T-helper 2 cell treated with Interferon-gamma antibody and Interleukin-4, amounts not matched to agents 5 μg/mL and 100 μg/mL, for 36 hours (primary cell): ENCODE data around the gene JCAD.
A peak's percentile ranks its signal among the peaks of the same experiment; 100 is the strongest.

Experiments used
- DNase-seq: peaks from one replicate; pipeline ENCODE4 v3.0.0; 2021; ENCODE audit warnings: low spot score
- H3K27ac Mint-ChIP-seq: one replicate; pipeline ENCODE4 v1.8.0; 2021; ENCODE audit warnings: mild to moderate bottlenecking, mixed read lengths
- H3K27me3 Mint-ChIP-seq: one replicate; pipeline ENCODE4 v1.8.0; 2021; ENCODE audit warnings: low read depth, mixed read lengths
- H3K36me3 Mint-ChIP-seq: one replicate; pipeline ENCODE4 v1.8.0; 2021; ENCODE audit warnings: low read depth, mixed read lengths
- H3K4me1 Mint-ChIP-seq: one replicate; pipeline ENCODE4 v1.8.0; 2021; ENCODE audit warnings: low read depth, mixed read lengths
- H3K4me3 Mint-ChIP-seq: one replicate; pipeline ENCODE4 v1.8.0; 2022; ENCODE audit warnings: mild to moderate bottlenecking, moderate library complexity, mixed read lengths
- H3K9me3 Mint-ChIP-seq: one replicate; pipeline ENCODE4 v1.8.0; 2021; ENCODE audit warnings: mixed read lengths

JCAD gene

DNA sequence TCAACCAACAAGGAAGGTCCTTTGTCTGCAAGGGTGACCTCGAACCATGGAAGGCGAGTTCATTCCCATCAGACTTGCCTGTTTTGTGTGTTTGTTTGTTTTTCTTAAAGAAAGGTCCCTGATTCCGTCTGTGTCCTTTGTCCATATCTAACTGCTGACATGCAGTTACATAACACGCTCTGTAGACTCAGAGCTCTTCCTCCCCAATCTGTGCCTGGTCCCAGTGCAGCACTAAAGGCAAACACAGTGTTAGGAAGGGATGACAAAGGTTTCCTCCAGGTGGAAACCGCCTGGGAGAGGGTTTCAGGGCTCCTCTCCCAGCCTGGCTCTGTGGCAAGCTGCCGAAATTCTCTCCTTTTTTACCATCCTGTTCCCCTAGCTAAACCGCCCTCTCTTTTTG lies 13.4 kb downstream of the JCAD start:
- peaks cover 3% of the 10 kb centered on the region for H3K27me3 Mint-ChIP-seq

GRCh38 chr10:30043476-30044270 lies 15.7 kb downstream of the JCAD start:
- Mint-ChIP-seq H3K27ac (no peak overlapping the region), H3K9me3 (no peaks in the 10 kb centered on the region), H3K4me3 (no peak overlapping the region), H3K27me3 (no peaks in the 10 kb centered on the region), H3K4me1 (peaks cover 64% of the 10 kb centered on the region), H3K36me3 (peaks cover 21% of the 10 kb centered on the region)
- DNase-seq = no peak

More for the DNA sequence above, 13.4 kb downstream of the JCAD start:
- H3K4me1 Mint-ChIP-seq = peaks cover 69% of the 10 kb centered on the region
- H3K36me3 Mint-ChIP-seq = peaks cover 15% of the 10 kb centered on the region
- no peak for DNase-seq
- no peaks in the 10 kb centered on the region for H3K9me3 Mint-ChIP-seq
- H3K27ac Mint-ChIP-seq = no peak overlapping the region
- H3K4me3 Mint-ChIP-seq = peak overlapping the region; percentile 46

DNA sequence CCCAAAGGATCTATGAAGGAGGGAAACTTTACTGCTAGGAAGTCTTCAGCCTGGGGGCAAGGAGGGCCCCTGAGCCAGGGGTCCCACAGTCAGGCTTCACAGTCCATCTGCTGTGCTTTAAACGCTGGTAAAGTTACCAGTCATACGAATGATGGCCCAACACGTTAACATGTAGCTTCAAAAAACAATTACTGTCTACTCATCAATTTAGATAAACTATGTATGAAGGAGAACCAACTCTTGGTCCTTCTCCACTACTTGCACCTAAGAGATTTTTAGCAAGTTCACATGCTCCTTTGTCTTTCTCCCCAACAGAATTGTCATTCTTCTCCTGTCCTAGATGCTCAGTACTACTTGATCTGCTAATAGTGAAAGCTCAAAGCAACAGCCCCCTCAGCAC lies 16.6 kb downstream of the JCAD start:
- H3K27me3 Mint-ChIP-seq = no peaks in the 10 kb centered on the region
- no peaks in the 10 kb centered on the region for H3K9me3 Mint-ChIP-seq
- H3K36me3 Mint-ChIP-seq = peaks cover 21% of the 10 kb centered on the region
- H3K4me3 Mint-ChIP-seq = no peak overlapping the region
- peaks cover 63% of the 10 kb centered on the region for H3K4me1 Mint-ChIP-seq
- H3K27ac Mint-ChIP-seq = no peak overlapping the region
- no peak for DNase-seq

GRCh38 chr10:30041196-30042105 lies 17.9 kb downstream of the JCAD start:
- Mint-ChIP-seq H3K4me1 (peaks cover 61% of the 10 kb centered on the region), H3K4me3 (no peak overlapping the region), H3K27me3 (no peaks in the 10 kb centered on the region), H3K27ac (no peak overlapping the region), H3K36me3 (peaks cover 19% of the 10 kb centered on the region), H3K9me3 (no peaks in the 10 kb centered on the region)
- DNase-seq = no peak

DNA sequence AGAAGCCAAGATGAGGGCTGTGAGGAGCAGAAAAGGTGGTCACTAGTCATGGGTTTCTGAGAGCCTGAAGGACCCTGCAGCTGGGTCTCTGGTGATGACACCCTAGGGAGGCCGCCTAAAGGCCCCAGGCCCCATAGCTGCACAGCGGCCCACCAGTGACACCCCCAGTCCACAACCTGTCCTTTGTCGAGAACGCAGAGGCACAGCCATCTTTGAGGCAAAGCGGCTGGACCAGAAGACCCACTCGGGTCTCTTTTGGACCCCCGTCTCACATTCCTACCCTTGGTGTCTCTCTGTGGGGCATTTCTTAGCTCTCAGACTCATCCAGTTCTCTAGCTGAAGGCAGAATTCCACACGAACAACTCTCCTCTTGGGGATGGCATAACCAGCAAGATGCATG lies 18.8 kb downstream of the JCAD start:
- Mint-ChIP-seq H3K9me3 (no peaks in the 10 kb centered on the region), H3K4me3 (no peak overlapping the region), H3K4me1 (peaks cover 56% of the 10 kb centered on the region), H3K36me3 (peaks cover 16% of the 10 kb centered on the region), H3K27me3 (no peaks in the 10 kb centered on the region), H3K27ac (no peak overlapping the region)
- no peak for DNase-seq

DNA sequence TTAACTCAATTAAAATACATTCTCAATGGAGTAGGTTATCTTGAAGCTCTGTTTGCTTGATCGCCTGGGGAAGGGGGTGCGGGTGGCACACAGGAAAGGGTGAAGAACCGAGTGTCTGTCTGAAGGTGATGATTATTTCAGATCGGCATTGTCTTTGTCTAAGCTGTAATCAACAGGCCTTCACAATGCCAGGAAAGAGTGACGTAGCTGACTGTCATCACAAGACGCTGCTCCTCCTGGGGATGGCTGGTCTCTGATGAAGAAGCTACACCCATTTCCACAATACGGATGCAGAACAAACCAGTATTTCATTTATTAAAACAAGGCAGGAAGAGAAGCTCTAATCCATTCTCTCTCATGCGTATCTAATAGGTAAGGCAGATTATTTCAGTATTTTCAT lies 19.4 kb downstream of the JCAD start:
- no peak overlapping the region for H3K27ac Mint-ChIP-seq
- no peaks in the 10 kb centered on the region for H3K9me3 Mint-ChIP-seq
- DNase-seq = no peak
- no peak overlapping the region for H3K4me3 Mint-ChIP-seq
- H3K27me3 Mint-ChIP-seq = no peaks in the 10 kb centered on the region
- H3K4me1 Mint-ChIP-seq = peaks cover 55% of the 10 kb centered on the region
- H3K36me3 Mint-ChIP-seq = peaks cover 12% of the 10 kb centered on the region

DNA sequence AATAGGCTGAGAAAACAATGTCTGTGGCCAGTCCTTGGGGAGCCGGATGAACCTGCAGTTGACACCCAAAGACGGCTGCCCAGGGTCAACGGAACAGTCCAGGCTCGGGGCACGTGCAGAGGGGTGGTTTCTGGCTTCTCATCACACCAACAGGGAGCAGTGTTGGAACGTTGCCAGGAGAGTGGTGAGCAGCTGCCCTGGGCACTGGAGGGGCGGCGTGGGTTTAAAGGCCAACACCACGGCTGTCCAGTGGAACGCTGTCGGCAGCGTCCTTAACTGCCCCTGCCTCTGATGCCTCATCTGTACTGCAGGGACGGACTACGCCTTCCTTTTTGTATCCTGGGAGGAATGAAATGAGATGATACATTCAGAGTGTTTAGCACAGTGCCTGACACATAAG lies 19.8 kb downstream of the JCAD start:
- DNase-seq = no peak
- no peak overlapping the region for H3K27ac Mint-ChIP-seq
- peaks cover 55% of the 10 kb centered on the region for H3K4me1 Mint-ChIP-seq
- peaks cover 8% of the 10 kb centered on the region for H3K36me3 Mint-ChIP-seq
- no peaks in the 10 kb centered on the region for H3K9me3 Mint-ChIP-seq
- H3K27me3 Mint-ChIP-seq = no peaks in the 10 kb centered on the region
- no peak overlapping the region for H3K4me3 Mint-ChIP-seq

DNA sequence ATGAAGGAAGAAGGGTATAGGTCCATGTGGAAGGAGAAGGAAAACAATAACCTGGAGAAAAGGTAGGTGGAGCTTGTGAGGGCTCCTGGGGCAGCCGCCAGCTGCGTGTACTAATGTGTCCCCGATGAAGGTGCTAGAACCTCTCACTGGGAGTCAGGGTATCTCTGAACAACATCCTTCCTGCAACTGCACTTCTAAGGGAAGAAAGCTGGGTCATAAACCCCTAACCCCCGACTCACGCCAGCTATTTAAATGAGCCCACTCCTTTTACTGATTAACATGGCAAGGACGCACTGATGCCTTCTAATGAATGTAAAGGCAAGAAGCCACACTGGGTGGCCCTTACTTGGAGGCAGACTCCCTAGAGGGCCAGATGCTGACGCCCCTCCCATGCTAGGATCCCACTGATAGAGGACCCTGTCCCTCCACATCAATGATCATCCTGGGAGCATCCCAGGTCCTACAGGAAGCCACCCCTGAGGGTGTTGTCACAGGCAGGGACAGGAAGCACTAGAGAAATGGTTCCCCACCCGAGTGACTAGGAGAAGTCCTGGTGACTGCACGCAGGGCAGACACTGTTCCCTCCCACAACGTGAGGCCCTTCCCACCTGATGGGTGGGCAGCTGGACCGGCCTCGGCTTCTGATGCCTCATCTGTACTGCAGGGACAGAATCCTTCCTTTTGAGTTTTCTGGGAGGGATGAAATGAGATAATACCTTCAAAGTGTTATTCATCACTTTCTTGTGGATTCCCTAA lies 20.4 kb downstream of the JCAD start:
- peaks cover 9% of the 10 kb centered on the region for H3K36me3 Mint-ChIP-seq
- no peak overlapping the region for H3K27ac Mint-ChIP-seq
- H3K27me3 Mint-ChIP-seq = no peaks in the 10 kb centered on the region
- peaks cover 57% of the 10 kb centered on the region for H3K4me1 Mint-ChIP-seq
- DNase-seq = no peak
- H3K4me3 Mint-ChIP-seq = no peak overlapping the region
- H3K9me3 Mint-ChIP-seq = no peaks in the 10 kb centered on the region

- Mint-ChIP-seq H3K4me3 (no peak overlapping the region), H3K27ac (no peak overlapping the region), H3K36me3 (peaks cover 14% of the 10 kb centered on the region), H3K9me3 (no peaks in the 10 kb centered on the region), H3K4me1 (peaks cover 58% of the 10 kb centered on the region), H3K27me3 (no peaks in the 10 kb centered on the region)
- DNase-seq = no peak
Measured at GRCh38 chr10:30037620-30038336, 21.6 kb downstream of the JCAD start.

DNA sequence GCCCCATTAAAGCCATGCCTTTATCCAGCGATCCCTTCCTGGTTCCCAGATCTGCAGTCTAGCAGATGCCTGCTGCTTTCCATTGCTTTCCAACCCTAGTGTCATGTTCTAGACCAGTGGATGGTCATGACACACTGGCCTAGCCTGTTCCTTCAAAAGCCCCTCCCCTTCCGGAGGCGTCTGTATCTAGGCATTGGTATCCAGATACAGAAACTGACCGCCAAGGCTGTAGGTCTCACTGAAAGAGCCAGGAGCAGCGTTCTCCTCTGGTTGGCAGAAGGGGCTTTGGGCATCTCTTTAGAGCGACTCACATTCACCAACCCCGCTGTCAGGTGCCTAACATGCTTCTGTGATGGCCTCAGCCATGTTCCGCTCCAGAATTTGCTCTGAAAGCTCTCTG lies 22.6 kb downstream of the JCAD start:
- Mint-ChIP-seq H3K27ac (no peak overlapping the region), H3K9me3 (no peaks in the 10 kb centered on the region), H3K4me3 (no peak overlapping the region), H3K27me3 (no peaks in the 10 kb centered on the region), H3K36me3 (peaks cover 14% of the 10 kb centered on the region), H3K4me1 (peaks cover 61% of the 10 kb centered on the region)
- DNase-seq = no peak

DNA sequence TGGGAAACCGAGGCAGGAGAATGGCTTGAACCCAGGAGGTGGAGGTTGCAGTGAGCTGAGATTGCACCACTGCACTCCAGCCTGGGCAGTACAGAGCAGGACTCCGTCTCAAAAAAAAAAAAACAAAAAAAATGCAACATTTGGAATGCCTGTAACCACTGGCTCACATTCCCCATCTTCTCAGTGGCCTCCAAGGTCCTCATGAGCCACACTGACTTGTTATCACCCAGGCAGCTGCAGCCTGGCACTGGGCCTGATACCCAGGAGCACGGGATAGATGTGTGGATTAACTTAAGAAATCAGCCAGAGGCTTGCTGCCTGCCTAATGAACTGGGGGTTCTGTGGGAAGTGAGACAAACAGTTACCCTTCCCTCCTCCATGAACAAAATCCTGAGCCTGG lies 23.0 kb downstream of the JCAD start:
- H3K4me3 Mint-ChIP-seq = no peak overlapping the region
- no peak for DNase-seq
- H3K9me3 Mint-ChIP-seq = no peaks in the 10 kb centered on the region
- H3K4me1 Mint-ChIP-seq = peaks cover 58% of the 10 kb centered on the region
- peaks cover 14% of the 10 kb centered on the region for H3K36me3 Mint-ChIP-seq
- H3K27me3 Mint-ChIP-seq = no peaks in the 10 kb centered on the region
- H3K27ac Mint-ChIP-seq = no peak overlapping the region

DNA sequence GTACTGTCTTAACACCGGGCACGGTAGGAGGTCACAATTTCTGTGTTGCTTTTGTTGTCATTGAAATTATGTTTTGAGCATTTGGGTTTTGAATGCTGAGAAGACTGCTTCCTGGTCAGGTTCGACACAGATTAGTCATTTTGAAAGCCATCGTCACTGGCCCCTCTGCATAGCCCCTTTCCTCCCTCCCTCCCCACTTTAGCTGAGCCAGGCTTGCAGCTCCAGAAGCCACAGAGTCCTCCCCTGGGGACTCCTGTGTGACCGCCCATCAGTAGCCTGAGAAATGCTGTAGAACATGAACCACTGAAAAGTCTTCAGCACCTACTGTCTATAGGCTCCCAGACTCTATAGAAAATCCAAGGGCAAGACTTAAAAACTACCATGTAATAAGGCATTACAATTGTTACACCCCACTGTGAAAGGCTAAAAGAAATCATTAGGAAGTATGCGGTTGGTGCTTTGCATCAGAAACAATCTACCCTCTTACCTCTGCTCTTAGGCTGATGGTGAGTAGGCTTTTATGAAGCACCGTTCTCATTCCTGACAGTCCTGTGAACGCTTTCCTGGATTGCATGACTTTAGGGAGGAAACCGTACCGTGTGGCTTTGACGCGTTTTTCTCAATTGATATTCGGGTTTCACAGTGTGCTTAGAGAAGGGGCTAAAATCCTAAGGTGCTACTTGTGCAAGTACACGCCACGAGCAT lies 24.8 kb downstream of the JCAD start:
- Mint-ChIP-seq H3K4me1 (peaks cover 64% of the 10 kb centered on the region), H3K36me3 (peaks cover 12% of the 10 kb centered on the region), H3K9me3 (no peaks in the 10 kb centered on the region), H3K27ac (peak overlapping the region; percentile 27), H3K27me3 (no peaks in the 10 kb centered on the region), H3K4me3 (peak overlapping the region; percentile 37)
- DNase-seq = peak; percentile 33

GRCh38 chr10:30032125-30032524 lies 27.3 kb downstream of the JCAD start:
- Mint-ChIP-seq H3K27me3 (peaks cover 2% of the 10 kb centered on the region), H3K4me1 (peaks cover 69% of the 10 kb centered on the region), H3K4me3 (peak overlapping the region; percentile 47)

More at GRCh38 chr10:30032125-30032524, 27.3 kb downstream of the JCAD start:
- no peak for DNase-seq
- Mint-ChIP-seq H3K9me3 (no peaks in the 10 kb centered on the region), H3K27ac (no peak overlapping the region), H3K36me3 (peaks cover 20% of the 10 kb centered on the region)
